HepG2 (cell line): Measurements from ENCODE around the gene CERS6. TPM values are rescaled to one million over a fixed set of nuclear protein-coding genes. Genes with fewer than 3 reads are reported as not detected.
"Not testable (repeated sequence)": the region's sequence is repeated elsewhere in the genome, so short reads cannot be mapped to it uniquely, and the experiment has no call there.

Source experiments
- ATAC-seq: fragments of 200-7000 bp; cut with Tn5 transposase; 3 replicates; pipeline ENCODE4 v1.9.1; 2020; ENCODE audit warnings: mild to moderate bottlenecking, moderate library complexity
- BruUV-seq: library from RNA; stranded (reverse); fragments of 400-500 nt; replicated peaks from 2 replicates; lab custom pipeline; 2021; lab: Mats Ljungman, UMichigan
- CTCF ChIA-PET: fragments of 300-600 bp; formaldehyde crosslinking; extraction: SDS; loops from one replicate; lab custom pipeline; 2021; ENCODE audit warnings: low total read pairs, inconsistent platforms, low intra/inter-chr PET ratio; lab: Yijun Ruan, JAX
- POLR2A ChIA-PET: fragments of 350-600 bp; sonication (Branson Sonifier 250); formaldehyde crosslinking; loops from one replicate; lab custom pipeline; 2020; ENCODE audit warnings: antibody characterized with exemption, inconsistent platforms; lab: Yijun Ruan, JAX
- DNase-seq: peaks from one replicate; pipeline ENCODE4 v3.0.0-alpha.2; 2015; ENCODE audit warnings: low spot score
- FAIRE-seq: peaks from 3 replicates; lab custom pipeline; 2011; peaks lifted over from hg19 to GRCh38; lab: Jason Lieb, UNC
- H2AFZ ChIP-seq: one replicate; pipeline ENCODE4 v1.6.1; 2011; ENCODE audit warnings: low read length, inconsistent platforms
- H3K27ac ChIP-seq: fragments of 300-600 bp; 3 replicates; pipeline ENCODE4 v1.8.0; 2011; ENCODE audit warnings: mixed run types, mild to moderate bottlenecking, mixed read lengths, low read length, inconsistent platforms; ENCODE audit not compliant: insufficient read depth; ENCODE audit errors: extremely low read length
- H3K27me3 ChIP-seq, 2 experiments: fragments of 200-600 bp in 1 of 2; 2 replicates in 1 of 2; 3 replicates in 1 of 2; pipeline versions ENCODE4 v1.6.0 to v1.8.0; 2011; ENCODE audit warnings: low read length in 2 of 2, mild to moderate bottlenecking in 2 of 2, moderate library complexity in 2 of 2, inconsistent platforms in 1 of 2; ENCODE audit not compliant: insufficient read depth in 2 of 2, control insufficient read depth in 1 of 2
- H3K36me3 ChIP-seq, 2 experiments: fragments of 200-600 bp in 1 of 2; replicated peaks in 1 of 2; 2 replicates in 1 of 2; 3 replicates in 1 of 2; pipeline versions ENCODE4 v1.5.1 to v1.8.0; 2011; ENCODE audit warnings: low read length in 2 of 2, inconsistent platforms in 1 of 2; ENCODE audit not compliant: insufficient read depth in 2 of 2, control insufficient read depth in 1 of 2
- H3K4me1 ChIP-seq: 2 replicates; pipeline ENCODE4 v1.5.1; 2012; ENCODE audit warnings: low read length, inconsistent platforms; ENCODE audit not compliant: insufficient read depth
- H3K4me2 ChIP-seq: 2 replicates; pipeline ENCODE4 v1.6.0; 2011; ENCODE audit warnings: low read depth, low read length, inconsistent platforms
- H3K4me3 ChIP-seq, 3 experiments: fragments of 200-600 bp in 1 of 3; sonication (generic), shearing (Covaris generic) in 1 of 3; replicated peaks in 1 of 3; 2 replicates each; pipeline ENCODE4 v1.5.1; 2011 to 2016; ENCODE audit warnings: low read length in 3 of 3, inconsistent platforms in 2 of 3, low read depth in 2 of 3, mild to moderate bottlenecking in 2 of 3, control low read depth in 1 of 3, mixed read lengths in 1 of 3; ENCODE audit not compliant: insufficient read depth in 1 of 3
- H3K79me2 ChIP-seq: one replicate; pipeline ENCODE4 v1.6.1; 2011; ENCODE audit warnings: low read length, inconsistent platforms; ENCODE audit not compliant: insufficient read depth
- H3K9ac ChIP-seq: 2 replicates; pipeline ENCODE4 v1.6.0; 2011; ENCODE audit warnings: mild to moderate bottlenecking, low read depth, low read length, inconsistent platforms; ENCODE audit not compliant: insufficient read depth
- H3K9me3 ChIP-seq: 2 replicates; pipeline ENCODE4 v1.5.1; 2012; ENCODE audit warnings: mild to moderate bottlenecking, low read length
- H4K20me1 ChIP-seq: 2 replicates; pipeline ENCODE4 v1.6.0; 2011; ENCODE audit warnings: inconsistent platforms, mild to moderate bottlenecking, low read length, moderate library complexity; ENCODE audit not compliant: insufficient read depth
- FOSL2 ChIP-seq: sonication (generic); formaldehyde crosslinking; IDR thresholded peaks from 2 replicates; pipeline ENCODE4 v1.4.0; 2020; ENCODE audit warnings: missing genetic modification reagents
- FOXO1 ChIP-seq: sonication (generic); formaldehyde crosslinking; IDR thresholded peaks from 2 replicates; pipeline ENCODE4 v1.4.0; 2020; ENCODE audit warnings: missing genetic modification reagents
- FOXP1 ChIP-seq, 2 experiments: fragments of 450-650 bp in 1 of 2; IDR thresholded peaks; 2 replicates each; pipeline ENCODE4 v1.6.1; 2017 to 2018; ENCODE audit warnings: antibody characterized with exemption in 1 of 2
- HDAC2 ChIP-seq: sonication (generic); formaldehyde crosslinking; IDR thresholded peaks from 2 replicates; pipeline ENCODE4 v1.4.0; 2020; ENCODE audit warnings: missing genetic modification reagents
- HMG20A ChIP-seq: IDR thresholded peaks from 2 replicates; pipeline ENCODE4 v1.6.1; 2016; ENCODE audit warnings: borderline replicate concordance
- IRF2 ChIP-seq: IDR thresholded peaks from 2 replicates; pipeline ENCODE4 v1.6.1; 2018; ENCODE audit warnings: missing genetic modification reagents, missing compliant biosample characterization
- NFKBIZ ChIP-seq: IDR thresholded peaks from 2 replicates; pipeline ENCODE4 v1.6.1; 2018; ENCODE audit warnings: missing genetic modification reagents, missing compliant biosample characterization
- RARA ChIP-seq: IDR thresholded peaks from 2 replicates; pipeline ENCODE4 v1.6.1; 2016; ENCODE audit warnings: missing genetic modification reagents, missing compliant biosample characterization
- SOX6 ChIP-seq, 2 experiments: fragments of 450-650 bp in 1 of 2; sonication (generic) in 1 of 2; formaldehyde crosslinking in 1 of 2; IDR thresholded peaks; 2 replicates each; pipeline versions ENCODE4 v1.4.0 to v1.6.1; 2017 to 2020; ENCODE audit warnings: antibody characterized with exemption in 1 of 2, mild to moderate bottlenecking in 1 of 2, missing genetic modification reagents in 1 of 2
- ZBTB20 ChIP-seq: sonication (generic); formaldehyde crosslinking; IDR thresholded peaks from 2 replicates; pipeline ENCODE4 v1.8.1; 2023; ENCODE audit warnings: missing genetic modification reagents, low read depth, mild to moderate bottlenecking, borderline replicate concordance
- ZNF644 ChIP-seq: IDR thresholded peaks from 2 replicates; pipeline ENCODE4 v1.6.1; 2016; ENCODE audit warnings: low read depth
- WGBS: methylation state at CpG from one replicate; pipeline ENCODE4 v1.1.6; 2017; ENCODE audit warnings: low lambda C conversion rate; 5-methylcytosine and 5-hydroxymethylcytosine counted together
- in situ Hi-C: cut with HindIII; loops from 2 replicates; pipeline ENCODE4 v1.10.0; 2017; ENCODE audit warnings: low pct_unique_long_range_greater_than_20kb; ENCODE audit not compliant: extremely low pct_ligation_motif_present
- intact Hi-C: fragments of 100-400 bp; cut with micrococcal nuclease; formaldehyde crosslinking; loops from one replicate; pipeline ENCODE4 v1.10.0; 2022; ENCODE audit not compliant: unreplicated experiment
- polyA plus RNA-seq, 8 experiments: library from polyadenylated mRNA; depleted of rRNA in 3 of 8; stranded (reverse) in 7 of 8; unstranded in 1 of 8; fragments of >200 nt; fragmentation: Illumina TruSeq in 4 of 8; extraction: Trizol in 4 of 8; gene quantifications; 2 replicates each; pipeline versions ENCODE4 v1.2.1 to v1.2.3, GENCODE V29; 2011 to 2016; ENCODE audit warnings: low read depth in 4 of 8, missing spikeins in 1 of 8, mixed read lengths in 1 of 8; ENCODE audit not compliant: insufficient read depth in 1 of 8
- total RNA-seq, 5 experiments: library from RNA; depleted of rRNA; stranded (reverse); fragments of >200 nt; fragmentation: Illumina TruSeq; extraction: Trizol; gene quantifications; 2 replicates each; pipeline ENCODE4 v1.2.3, GENCODE V29; 2016; ENCODE audit warnings: low read depth in 1 of 5
- TF ChIP-seq, protein P1 (sequence below): fragments of 450-650 bp; IDR thresholded peaks from 2 replicates; pipeline ENCODE4 v1.6.1; 2016
- TF ChIP-seq, protein P2 (sequence below): sonication (generic); formaldehyde crosslinking; IDR thresholded peaks from 2 replicates; pipeline ENCODE4 v1.4.0; 2020; ENCODE audit warnings: missing genetic modification reagents

CERS6 gene
- total and polyA plus RNA-seq, 2 of the 13 experiments (the other 11 are each of a cell fraction or from before 2014, with no cell fraction given) = 10.1 to 20.3 TPM

DNA sequence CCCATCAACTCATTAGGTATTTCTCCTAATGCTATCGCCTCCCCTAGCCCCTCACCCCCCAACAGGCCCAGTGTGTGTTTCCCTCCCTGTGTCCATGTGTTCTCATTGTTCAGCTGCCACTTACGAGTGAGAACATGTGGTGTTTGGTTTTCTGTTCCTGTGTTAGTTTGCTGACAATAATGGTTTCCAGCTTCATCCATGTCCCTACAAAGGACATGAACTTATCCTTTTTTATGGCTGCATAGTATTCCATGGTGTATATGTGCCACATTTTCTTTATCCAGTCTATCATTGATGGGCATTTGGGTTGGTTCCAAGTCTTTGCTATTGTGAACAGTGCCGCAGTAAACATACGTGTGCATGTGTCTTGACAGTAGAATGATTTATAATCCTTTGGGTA lies 35.7 kb downstream of the CERS6 start:
- H3K27me3 ChIP-seq, H3K9ac ChIP-seq, H3K9me3 ChIP-seq, POLR2A ChIA-PET, H3K36me3 ChIP-seq, H3K4me3 ChIP-seq, H2AFZ ChIP-seq, CTCF ChIA-PET, H3K27ac ChIP-seq, H3K4me2 ChIP-seq, H4K20me1 ChIP-seq, DNase-seq, in situ Hi-C loops, BruUV-seq, FAIRE-seq, ATAC-seq: not testable (repeated sequence)
- Histone ChIP-seq H3K79me2 (peaks cover 64% of the 10 kb centered on the region), H3K4me1 (peaks cover 65% of the 10 kb centered on the region)
- over 99% methylated on average over 4 of the region's 4 CpGs for WGBS
- TF ChIP-seq, protein P1, sequence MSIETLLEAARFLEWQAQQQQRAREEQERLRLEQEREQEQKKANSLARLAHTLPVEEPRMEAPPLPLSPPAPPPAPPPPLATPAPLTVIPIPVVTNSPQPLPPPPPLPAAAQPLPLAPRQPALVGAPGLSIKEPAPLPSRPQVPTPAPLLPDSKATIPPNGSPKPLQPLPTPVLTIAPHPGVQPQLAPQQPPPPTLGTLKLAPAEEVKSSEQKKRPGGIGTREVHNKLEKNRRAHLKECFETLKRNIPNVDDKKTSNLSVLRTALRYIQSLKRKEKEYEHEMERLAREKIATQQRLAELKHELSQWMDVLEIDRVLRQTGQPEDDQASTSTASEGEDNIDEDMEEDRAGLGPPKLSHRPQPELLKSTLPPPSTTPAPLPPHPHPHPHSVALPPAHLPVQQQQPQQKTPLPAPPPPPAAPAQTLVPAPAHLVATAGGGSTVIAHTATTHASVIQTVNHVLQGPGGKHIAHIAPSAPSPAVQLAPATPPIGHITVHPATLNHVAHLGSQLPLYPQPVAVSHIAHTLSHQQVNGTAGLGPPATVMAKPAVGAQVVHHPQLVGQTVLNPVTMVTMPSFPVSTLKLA = 0 out of 2 replicates have a peak, but pooled peaks have one; percentile 3
- intact Hi-C loops = loop anchor here (5.0 kb wide), 1 partner anchor 216 kb away; no protein-coding TSS in a partner anchor

DNA sequence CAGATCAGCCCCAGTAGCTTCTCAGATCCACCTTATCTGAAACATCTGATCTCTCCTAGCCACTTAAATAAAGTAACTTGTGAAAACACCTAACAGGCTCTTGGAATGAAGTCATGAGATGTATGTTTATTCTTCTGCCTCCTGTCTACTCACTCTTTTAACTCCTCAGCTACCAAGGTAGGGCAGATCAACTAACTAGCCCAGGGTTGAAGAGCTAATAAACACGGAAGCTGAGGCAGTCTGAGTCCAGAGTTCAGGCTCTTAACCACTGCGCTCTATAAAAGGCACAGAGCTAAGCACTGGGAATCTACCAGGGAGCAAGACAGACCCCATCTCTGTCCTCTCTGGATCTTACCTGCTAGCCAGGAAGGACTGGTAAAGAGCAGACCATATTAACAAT lies 37.1 kb downstream of the CERS6 start:
- FAIRE-seq (peak; percentile 84), DNase-seq (peak; percentile 80), ATAC-seq (peak; percentile 60)
- H3K36me3 ChIP-seq; H4K20me1 ChIP-seq; H3K27me3 ChIP-seq; in situ Hi-C loops; BruUV-seq; CTCF ChIA-PET; H3K9me3 ChIP-seq; H2AFZ ChIP-seq; TF ChIP-seq FOXP1, SOX6 (IDR thresholded peaks at IDR 0.05): not testable (repeated sequence)
- Histone ChIP-seq H3K9ac (peak overlapping the region; percentile 39; the same call in 1 of the 2 replicates), H3K79me2 (peaks cover 56% of the 10 kb centered on the region), H3K27ac (peak overlapping the region; percentile 87), H3K4me3 (peak overlapping the region in 1 of 3 experiments; percentile 40; a peak in 2 of 6 replicates), H3K4me1 (peaks cover 62% of the 10 kb centered on the region), H3K4me2 (peak overlapping the region; percentile 89)
- 0% methylated on average over 2 of the region's 2 CpGs for WGBS
- POLR2A ChIA-PET = interaction anchor here (0.7 to 2.7 kb wide), 6 partner anchors 9 to 38 kb away, joined by 3 to 23 read pairs (median 4); partner anchors contain the start of gene CERS6
- intact Hi-C loops = loop anchor here (5.0 kb wide), 1 partner anchor 214 kb away; no protein-coding TSS in a partner anchor
- peak; percentile 65; the same call in 1 of the 2 replicates for TF ChIP-seq HMG20A (CRISPR knock-in tag)
- TF ChIP-seq, protein P2, sequence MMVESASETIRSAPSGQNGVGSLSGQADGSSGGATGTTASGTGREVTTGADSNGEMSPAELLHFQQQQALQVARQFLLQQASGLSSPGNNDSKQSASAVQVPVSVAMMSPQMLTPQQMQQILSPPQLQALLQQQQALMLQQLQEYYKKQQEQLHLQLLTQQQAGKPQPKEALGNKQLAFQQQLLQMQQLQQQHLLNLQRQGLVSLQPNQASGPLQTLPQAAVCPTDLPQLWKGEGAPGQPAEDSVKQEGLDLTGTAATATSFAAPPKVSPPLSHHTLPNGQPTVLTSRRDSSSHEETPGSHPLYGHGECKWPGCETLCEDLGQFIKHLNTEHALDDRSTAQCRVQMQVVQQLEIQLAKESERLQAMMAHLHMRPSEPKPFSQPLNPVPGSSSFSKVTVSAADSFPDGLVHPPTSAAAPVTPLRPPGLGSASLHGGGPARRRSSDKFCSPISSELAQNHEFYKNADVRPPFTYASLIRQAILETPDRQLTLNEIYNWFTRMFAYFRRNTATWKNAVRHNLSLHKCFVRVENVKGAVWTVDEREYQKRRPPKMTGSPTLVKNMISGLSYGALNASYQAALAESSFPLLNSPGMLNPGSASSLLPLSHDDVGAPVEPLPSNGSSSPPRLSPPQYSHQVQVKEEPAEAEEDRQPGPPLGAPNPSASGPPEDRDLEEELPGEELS (CRISPR knock-in tag) = peak; percentile 53; the same call in 1 of the 2 replicates
- TF ChIP-seq FOXO1 (CRISPR knock-in tag) = peak; percentile 81
- peak; percentile 43; the same call in 1 of the 2 replicates for TF ChIP-seq IRF2
- TF ChIP-seq FOXP1 (CRISPR knock-in tag; IDR thresholded peaks at IDR 0.05) = peak; percentile 53
- peak; percentile 33; the same call in 1 of the 2 replicates for TF ChIP-seq ZNF644 (CRISPR knock-in tag)
- peak; percentile 29; the same call in 1 of the 2 replicates for TF ChIP-seq ZBTB20
- 0 out of 2 replicates have a peak, but pooled peaks have one; percentile 47 for TF ChIP-seq NFKBIZ
- TF ChIP-seq HDAC2 (CRISPR knock-in tag) = peak; percentile 63; the same call in 1 of the 2 replicates
- TF ChIP-seq SOX6 (CRISPR knock-in tag; IDR thresholded peaks at IDR 0.05) = 0 out of 2 replicates have a peak, but pooled peaks have one; percentile 26
- peak; percentile 43; the same call in 1 of the 2 replicates for TF ChIP-seq FOSL2
- peak; percentile 52; the same call in 1 of the 2 replicates for TF ChIP-seq RARA (CRISPR knock-in tag)
